SU-DHL-6 (cell line): ENCODE measurements around the gene CNTNAP5.

Experiments
- H2AFZ ChIP-seq: fragments of 200-600 bp; sonication (generic); 2 replicates; pipeline ENCODE4 v1.6.1; 2014; ENCODE audit warnings: low read depth, mild to moderate bottlenecking, moderate library complexity, mixed read lengths, antibody characterized with exemption, low read length; ENCODE audit not compliant: severe bottlenecking
- H3F3A ChIP-seq: fragments of 200-600 bp; shearing (Covaris generic); 2 replicates; pipeline ENCODE4 v1.6.0; 2016; ENCODE audit warnings: antibody characterized with exemption, mild to moderate bottlenecking; ENCODE audit not compliant: insufficient read depth
- H3K27ac ChIP-seq: fragments of 200-600 bp; sonication (generic); 2 replicates; pipeline ENCODE4 v1.5.1; 2016; ENCODE audit warnings: low read depth, mild to moderate bottlenecking, low read length, moderate library complexity, mixed read lengths
- H3K27me3 ChIP-seq: fragments of 200-600 bp; sonication (generic), shearing (Covaris generic); 2 replicates; pipeline ENCODE4 v1.6.0; 2014; ENCODE audit warnings: mild to moderate bottlenecking, low read length
- H3K36me3 ChIP-seq: fragments of 200-600 bp; sonication (generic); 2 replicates; pipeline ENCODE4 v1.6.1; 2014; ENCODE audit warnings: mild to moderate bottlenecking, low read length, mixed read lengths
- H3K4me2 ChIP-seq: fragments of 300-600, 200-600 bp; shearing (Covaris generic), sonication (generic); 2 replicates; pipeline ENCODE4 v1.6.0; 2014; ENCODE audit warnings: low read length, low read depth, mild to moderate bottlenecking; ENCODE audit not compliant: poor library complexity, severe bottlenecking
- H3K4me3 ChIP-seq: fragments of 200-600 bp; sonication (generic); 2 replicates; pipeline ENCODE4 v1.5.1; 2014; ENCODE audit warnings: antibody characterized with exemption, low read length, mild to moderate bottlenecking, mixed read lengths; ENCODE audit not compliant: insufficient read depth, poor library complexity, severe bottlenecking
- H3K79me2 ChIP-seq: fragments of 200-600 bp; sonication (generic); 2 replicates; pipeline ENCODE4 v1.6.1; 2014; ENCODE audit warnings: mild to moderate bottlenecking, low read length, moderate library complexity; ENCODE audit not compliant: insufficient read depth
- H3K9ac ChIP-seq: fragments of 200-600 bp; sonication (generic); 2 replicates; pipeline ENCODE4 v1.7.0; 2014; ENCODE audit warnings: mild to moderate bottlenecking, low read length
- H3K9me2 ChIP-seq: fragments of 200-600 bp; sonication (generic); replicated peaks from 2 replicates; pipeline ENCODE4 v1.6.1; 2014; ENCODE audit warnings: low read length; ENCODE audit not compliant: insufficient read depth
- H3K9me3 ChIP-seq: fragments of 200-600 bp; sonication (generic); 2 replicates; pipeline ENCODE4 v1.6.1; 2014; ENCODE audit warnings: low read length, mixed read lengths; ENCODE audit not compliant: insufficient read depth
- H4K20me1 ChIP-seq: fragments of 200-600 bp; sonication (generic); 2 replicates; pipeline ENCODE4 v1.6.1; 2014; ENCODE audit warnings: low read depth, mild to moderate bottlenecking, antibody characterized with exemption, low read length, moderate library complexity, mixed read lengths
- EZH2phosphoT487 ChIP-seq: fragments of 200-600 bp; sonication (generic), shearing (Covaris generic); conservative IDR thresholded peaks from 2 replicates; pipeline ENCODE4 v1.6.1; 2018; ENCODE audit warnings: mild to moderate bottlenecking, antibody characterized with exemption, low read length, moderate library complexity, mixed read lengths
- TF ChIP-seq, protein P1 (sequence below): fragments of 200-600 bp; sonication (generic); IDR thresholded peaks from one replicate; pipeline ENCODE4 v1.5.1; 2017; ENCODE audit warnings: antibody characterized with exemption, mild to moderate bottlenecking, low read length, moderate library complexity; ENCODE audit not compliant: insufficient read depth, poor library complexity, severe bottlenecking

Gene CNTNAP5

DNA sequence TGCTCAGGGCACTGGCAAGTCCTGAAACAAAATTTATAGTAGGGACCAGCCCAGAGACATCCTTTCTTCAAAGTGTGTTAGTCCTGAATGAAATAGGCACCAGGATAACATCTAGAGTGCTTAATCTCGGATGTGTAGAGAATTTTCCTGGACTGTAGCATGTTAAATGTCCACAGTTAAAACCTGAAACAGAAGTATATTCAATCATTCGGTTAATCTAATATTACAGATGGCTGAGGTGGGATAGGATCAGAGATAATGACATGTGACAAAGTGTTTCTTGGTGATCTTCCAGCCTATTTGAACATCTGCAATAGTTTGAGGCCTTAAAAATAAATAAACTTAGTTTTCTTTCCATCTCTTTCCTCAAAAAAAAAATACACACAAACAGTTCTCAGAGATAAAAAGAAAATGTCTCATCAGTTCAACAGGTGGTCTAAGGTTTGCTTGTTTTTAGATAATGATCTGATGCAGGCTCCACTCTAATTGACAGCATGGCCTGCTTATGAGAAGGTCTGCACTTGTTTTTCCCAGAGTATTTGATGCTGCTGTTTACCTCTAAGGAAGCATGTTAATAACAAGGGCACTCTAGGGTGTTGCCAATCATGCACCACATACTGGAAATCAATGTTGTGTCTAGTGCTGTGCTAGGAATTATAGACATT lies 25.9 kb downstream of the CNTNAP5 start:
- no peaks in the 10 kb centered on the region for H4K20me1 ChIP-seq
- TF ChIP-seq EZH2phosphoT487, result no peak
- TF ChIP-seq, protein P1, sequence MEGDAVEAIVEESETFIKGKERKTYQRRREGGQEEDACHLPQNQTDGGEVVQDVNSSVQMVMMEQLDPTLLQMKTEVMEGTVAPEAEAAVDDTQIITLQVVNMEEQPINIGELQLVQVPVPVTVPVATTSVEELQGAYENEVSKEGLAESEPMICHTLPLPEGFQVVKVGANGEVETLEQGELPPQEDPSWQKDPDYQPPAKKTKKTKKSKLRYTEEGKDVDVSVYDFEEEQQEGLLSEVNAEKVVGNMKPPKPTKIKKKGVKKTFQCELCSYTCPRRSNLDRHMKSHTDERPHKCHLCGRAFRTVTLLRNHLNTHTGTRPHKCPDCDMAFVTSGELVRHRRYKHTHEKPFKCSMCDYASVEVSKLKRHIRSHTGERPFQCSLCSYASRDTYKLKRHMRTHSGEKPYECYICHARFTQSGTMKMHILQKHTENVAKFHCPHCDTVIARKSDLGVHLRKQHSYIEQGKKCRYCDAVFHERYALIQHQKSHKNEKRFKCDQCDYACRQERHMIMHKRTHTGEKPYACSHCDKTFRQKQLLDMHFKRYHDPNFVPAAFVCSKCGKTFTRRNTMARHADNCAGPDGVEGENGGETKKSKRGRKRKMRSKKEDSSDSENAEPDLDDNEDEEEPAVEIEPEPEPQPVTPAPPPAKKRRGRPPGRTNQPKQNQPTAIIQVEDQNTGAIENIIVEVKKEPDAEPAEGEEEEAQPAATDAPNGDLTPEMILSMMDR, result no peak
- no peaks in the 10 kb centered on the region for H3K27me3 ChIP-seq
- no peaks in the 10 kb centered on the region for H3K79me2 ChIP-seq
- H3F3A ChIP-seq, result no peaks in the 10 kb centered on the region
- no peak overlapping the region for H3K4me2 ChIP-seq
- H2AFZ ChIP-seq, result no peak overlapping the region
- no peak overlapping the region for H3K4me3 ChIP-seq
- no peak overlapping the region for H3K9ac ChIP-seq
- no peaks in the 10 kb centered on the region for H3K9me3 ChIP-seq
- H3K9me2 ChIP-seq, result no peaks in the 10 kb centered on the region
- H3K27ac ChIP-seq, result no peak overlapping the region
- no peaks in the 10 kb centered on the region for H3K36me3 ChIP-seq

DNA sequence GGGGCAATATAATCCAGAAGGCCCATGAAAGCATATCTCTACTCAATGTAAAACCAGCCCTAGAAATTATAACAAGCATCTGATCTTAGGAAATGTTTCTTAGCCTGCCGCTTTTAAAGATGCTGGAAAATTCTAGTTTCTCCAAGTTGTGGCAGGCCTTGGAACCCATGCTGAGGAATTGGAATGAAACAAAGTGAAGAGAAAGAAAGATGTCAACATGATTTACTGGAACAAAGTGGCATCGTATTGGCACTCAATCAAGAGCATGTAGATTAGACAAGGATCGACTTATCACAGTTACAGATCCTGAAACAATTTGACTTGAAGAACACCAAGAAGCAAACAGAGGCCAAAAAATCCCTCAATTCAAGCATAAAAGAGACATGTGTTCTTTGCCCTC lies 28.7 kb downstream of the CNTNAP5 start:
- H3K36me3 ChIP-seq, result no peaks in the 10 kb centered on the region
- H3K27me3 ChIP-seq, result no peaks in the 10 kb centered on the region
- TF ChIP-seq, protein P1, result no peak
- no peak for TF ChIP-seq EZH2phosphoT487
- H3K27ac ChIP-seq, result no peak overlapping the region
- H4K20me1 ChIP-seq, result no peaks in the 10 kb centered on the region
- no peaks in the 10 kb centered on the region for H3K79me2 ChIP-seq
- H3K9me2 ChIP-seq, result no peaks in the 10 kb centered on the region
- no peak overlapping the region for H3K4me2 ChIP-seq
- H3K4me3 ChIP-seq, result no peak overlapping the region
- no peak overlapping the region for H3K9ac ChIP-seq
- H3K9me3 ChIP-seq, result no peaks in the 10 kb centered on the region
- H3F3A ChIP-seq, result no peaks in the 10 kb centered on the region
- no peak overlapping the region for H2AFZ ChIP-seq

DNA sequence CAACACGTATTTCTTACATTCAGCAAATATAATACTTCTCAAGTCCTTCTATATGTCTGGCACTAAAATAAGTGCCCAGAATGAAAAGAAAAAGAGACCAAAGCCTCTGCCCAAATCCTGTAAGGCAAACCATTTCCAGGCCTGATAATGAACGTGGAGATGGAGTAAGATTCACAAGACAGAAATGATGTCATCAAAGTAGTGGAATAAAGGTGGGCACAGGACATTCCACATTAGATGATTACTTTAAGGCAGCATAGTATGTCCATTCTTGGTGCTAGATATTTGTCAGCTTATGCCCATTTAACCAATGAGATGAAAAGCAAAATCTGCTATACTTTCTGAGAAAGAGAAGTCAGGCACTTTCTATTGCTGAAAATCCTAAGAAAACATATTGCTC lies 38.5 kb downstream of the CNTNAP5 start:
- no peaks in the 10 kb centered on the region for H3K36me3 ChIP-seq
- no peaks in the 10 kb centered on the region for H3F3A ChIP-seq
- H2AFZ ChIP-seq, result no peak overlapping the region
- H3K79me2 ChIP-seq, result no peaks in the 10 kb centered on the region
- no peaks in the 10 kb centered on the region for H3K9me2 ChIP-seq
- no peak overlapping the region for H3K9ac ChIP-seq
- no peaks in the 10 kb centered on the region for H3K27me3 ChIP-seq
- no peak overlapping the region for H3K27ac ChIP-seq
- H3K4me2 ChIP-seq, result no peak overlapping the region
- no peaks in the 10 kb centered on the region for H3K9me3 ChIP-seq
- H3K4me3 ChIP-seq, result no peak overlapping the region
- no peak for TF ChIP-seq EZH2phosphoT487
- TF ChIP-seq, protein P1, result no peak
- no peaks in the 10 kb centered on the region for H4K20me1 ChIP-seq
